ENCODE results near the gene LGALS4.
"Not testable (repeated sequence)": the region's sequence is repeated elsewhere in the genome, so short reads cannot be mapped to it uniquely, and the experiment has no call there.

Gene LGALS4

GRCh38 chr19:38819231-38819920 is 6.6 kb upstream of the LGALS4 start:
- TF ChIP-seq POLR2A (IDR thresholded peaks at IDR 0.05; ENCODE audit: low read length) (no peak), GATA1 (IDR thresholded peaks at IDR 0.05; ENCODE audit: low read depth, low read length) (no peak)
- DNase-seq = no peak

DNA sequence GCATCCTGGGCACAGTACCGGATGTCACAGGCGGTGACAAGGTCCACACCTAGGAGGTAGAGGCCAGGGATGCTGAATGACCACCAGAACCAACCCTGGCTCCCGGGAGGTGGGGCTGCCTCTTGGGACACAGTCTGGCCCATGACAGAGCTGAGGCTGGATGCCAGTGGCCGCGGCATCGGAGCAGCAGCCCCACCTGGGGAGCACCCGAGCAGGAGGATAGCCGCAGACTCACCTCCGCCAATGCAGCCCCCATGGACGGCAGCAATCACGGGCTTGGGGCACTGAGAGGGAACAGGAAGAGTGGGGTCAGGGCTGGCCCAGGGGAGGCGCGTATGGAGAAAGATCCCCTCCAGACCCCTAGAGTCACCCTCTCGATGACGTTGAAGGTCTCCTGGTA is 4.3 kb upstream of the LGALS4 start:
- TF ChIP-seq GATA1 (IDR thresholded peaks at IDR 0.05; ENCODE audit: low read depth, low read length) = no peak
- no peak for TF ChIP-seq POLR2A (IDR thresholded peaks at IDR 0.05; ENCODE audit: low read length)
- DNase-seq = no peak

DNA sequence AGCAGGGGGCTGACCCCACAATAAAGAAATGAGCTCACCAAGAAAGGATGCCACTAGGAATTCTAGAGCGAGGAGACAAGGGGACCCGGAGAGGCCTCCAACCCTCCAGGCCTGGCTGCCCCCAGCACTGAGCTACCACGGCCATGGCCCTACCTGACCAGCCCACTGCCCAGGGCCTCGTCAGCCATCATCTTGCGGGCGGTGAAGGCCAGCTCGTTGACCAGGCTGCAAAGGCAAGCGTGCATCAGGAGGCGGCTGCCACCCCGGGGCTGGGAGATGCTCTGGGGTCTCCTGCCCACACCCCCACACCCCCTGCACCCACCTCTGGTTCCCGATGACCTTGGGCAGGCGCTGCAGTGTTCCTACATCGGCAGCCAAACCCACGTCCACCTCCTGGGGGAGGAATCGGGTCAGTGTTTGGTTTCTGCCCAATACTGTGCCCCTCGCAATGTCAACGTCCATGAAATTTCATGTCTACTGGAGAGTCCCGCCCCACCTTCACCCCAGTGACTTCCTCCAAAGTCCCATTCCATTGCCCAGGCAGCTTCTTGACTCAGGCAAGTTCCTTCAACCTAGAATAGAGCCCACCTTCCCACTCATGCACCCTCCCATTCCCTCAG is 3.5 kb upstream of the LGALS4 start:
- no peak for TF ChIP-seq POLR2A (IDR thresholded peaks at IDR 0.05; ENCODE audit: low read length)
- TF ChIP-seq GATA1 (IDR thresholded peaks at IDR 0.05; ENCODE audit: low read depth, low read length) = no peak
- DNase-seq = no peak

DNA sequence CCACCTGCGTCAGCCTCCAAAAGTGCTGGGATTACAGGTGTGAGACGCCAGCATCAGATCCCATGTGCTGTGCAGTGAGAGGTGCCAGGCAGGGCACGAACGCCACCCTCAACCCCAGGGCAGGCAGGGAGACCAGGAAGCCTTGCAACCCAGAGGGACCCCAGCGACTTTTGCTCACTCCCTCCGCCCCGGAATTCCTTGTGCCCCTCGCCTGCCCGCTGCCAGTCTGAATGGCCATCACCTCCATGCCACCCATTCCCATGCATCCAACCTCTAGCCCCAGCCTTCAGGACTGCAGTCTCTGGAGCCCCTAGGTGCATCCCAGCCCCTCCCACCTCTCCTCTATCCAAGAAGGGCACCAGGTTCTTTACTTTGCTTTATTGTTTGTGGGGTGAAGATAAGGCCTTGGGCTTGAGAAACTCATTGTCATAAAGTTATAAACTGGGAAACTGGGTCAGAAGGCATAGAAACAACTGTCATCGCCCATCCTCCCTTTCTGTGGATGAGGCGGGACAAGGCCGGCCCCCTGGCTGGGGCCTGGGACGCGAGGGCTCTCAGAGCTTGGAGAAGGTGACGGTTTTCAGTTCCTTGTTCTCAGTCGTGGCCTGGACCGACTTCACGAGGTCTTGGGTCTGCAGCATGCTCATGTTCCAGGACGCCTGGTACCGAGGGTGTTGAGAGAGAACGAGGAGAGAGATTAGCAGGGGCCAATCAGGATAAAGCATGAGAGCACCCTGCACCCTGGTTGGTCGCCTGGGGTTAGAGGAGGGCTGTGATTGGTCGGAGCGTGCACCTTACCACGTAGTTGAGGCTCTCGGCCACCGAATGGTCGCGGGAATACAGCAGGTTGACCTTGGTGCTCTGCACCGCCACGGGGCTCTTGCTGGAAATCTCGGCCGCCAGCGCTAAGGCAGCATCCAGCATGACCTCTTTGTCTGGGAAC is 2.6 kb upstream of the LGALS4 start:
- no peak for DNase-seq
- no peak for TF ChIP-seq POLR2A (IDR thresholded peaks at IDR 0.05; ENCODE audit: low read length)

GRCh38 chr19:38813932-38814331 is 1.2 kb upstream of the LGALS4 start:
- not testable (repeated sequence) for DNase-seq

DNA sequence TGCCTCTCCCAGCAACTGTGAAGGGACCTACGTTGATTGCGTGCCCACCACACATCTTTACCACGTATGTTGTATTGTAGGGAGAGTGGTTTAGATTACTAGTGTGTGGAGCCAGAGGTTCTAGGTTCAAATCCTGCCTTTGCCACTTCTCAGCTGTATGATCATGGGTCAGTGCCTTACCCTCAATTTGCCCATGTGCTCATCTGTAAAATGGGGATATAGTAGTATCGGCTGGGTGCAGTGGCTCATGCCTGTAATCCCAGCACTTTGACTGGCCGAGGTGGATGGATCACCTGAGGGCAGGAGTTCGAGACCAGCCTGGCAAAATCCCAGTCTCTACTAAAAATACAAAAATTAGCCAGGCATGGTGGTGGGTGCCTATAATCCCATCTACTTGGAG is 578 bp upstream of the LGALS4 start:
- no peak for DNase-seq
- TF ChIP-seq GATA1 (IDR thresholded peaks at IDR 0.05; ENCODE audit: low read depth, low read length) = no peak
- TF ChIP-seq POLR2A (IDR thresholded peaks at IDR 0.05; ENCODE audit: low read length) = no peak

GRCh38 chr19:38812009-38812840 is 520 bp downstream of the LGALS4 start:
- no peak for DNase-seq
- TF ChIP-seq GATA1 (IDR thresholded peaks at IDR 0.05; ENCODE audit: low read depth, low read length) = no peak
- no peak for TF ChIP-seq POLR2A (IDR thresholded peaks at IDR 0.05; ENCODE audit: low read length)

DNA sequence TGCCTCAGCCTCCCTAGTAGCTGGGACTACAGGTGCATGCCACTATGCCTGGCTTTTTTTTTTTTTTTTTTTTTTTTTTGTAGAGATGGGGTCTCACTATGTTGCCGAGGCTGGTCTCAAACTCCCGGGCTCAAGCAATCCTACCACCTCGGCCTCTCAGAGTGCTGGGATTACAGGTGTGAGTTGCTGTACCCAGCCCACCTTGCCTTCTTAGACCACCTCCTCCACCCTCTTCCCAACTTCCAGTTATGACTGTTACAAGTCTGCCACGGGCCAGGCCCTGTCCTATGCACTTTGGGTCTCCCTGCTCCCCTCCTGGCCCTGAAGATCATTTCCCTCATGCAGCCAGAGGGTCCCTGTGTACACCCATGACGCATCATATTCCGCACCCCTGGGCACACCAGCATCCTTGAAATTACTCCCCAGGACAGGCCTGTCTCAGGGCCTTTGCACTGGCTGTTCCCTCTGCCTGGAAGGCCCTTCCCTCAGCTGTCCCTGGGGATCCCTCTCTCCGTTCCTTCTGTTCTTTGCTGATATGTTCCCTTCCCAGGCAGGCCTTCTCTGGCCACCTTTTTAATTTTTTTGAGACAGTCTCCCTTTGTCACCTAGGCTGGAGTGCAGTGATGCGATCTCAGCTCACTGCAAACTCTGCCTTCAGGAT is 3.0 kb downstream of the LGALS4 start:
- no peak for TF ChIP-seq GATA1 (IDR thresholded peaks at IDR 0.05; ENCODE audit: low read depth, low read length)
- no peak for TF ChIP-seq POLR2A (IDR thresholded peaks at IDR 0.05; ENCODE audit: low read length)
- no peak for DNase-seq

DNA sequence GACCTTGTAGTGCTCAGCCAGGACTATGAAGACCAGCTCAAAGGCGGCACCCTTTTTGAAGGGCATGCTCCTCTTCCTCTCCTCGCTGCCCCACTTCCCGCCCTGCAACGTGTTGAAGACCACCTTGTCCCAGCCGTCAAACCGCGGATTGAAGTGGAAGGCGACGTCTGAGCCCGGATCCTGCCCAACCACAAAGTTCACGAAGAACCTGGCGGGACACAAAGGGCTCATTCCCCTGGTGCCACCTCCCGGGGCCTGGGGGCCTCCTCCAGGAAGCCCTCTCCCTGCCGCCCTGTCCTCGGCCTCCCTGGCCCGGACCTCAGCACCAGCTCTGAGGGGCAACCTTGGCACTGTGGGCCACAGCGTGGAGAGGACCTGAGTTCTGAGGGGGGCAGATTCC is 4.0 kb downstream of the LGALS4 start:
- no peak for DNase-seq
- TF ChIP-seq GATA1 (IDR thresholded peaks at IDR 0.05; ENCODE audit: low read depth, low read length) = no peak
- no peak for TF ChIP-seq POLR2A (IDR thresholded peaks at IDR 0.05; ENCODE audit: low read length)

DNA sequence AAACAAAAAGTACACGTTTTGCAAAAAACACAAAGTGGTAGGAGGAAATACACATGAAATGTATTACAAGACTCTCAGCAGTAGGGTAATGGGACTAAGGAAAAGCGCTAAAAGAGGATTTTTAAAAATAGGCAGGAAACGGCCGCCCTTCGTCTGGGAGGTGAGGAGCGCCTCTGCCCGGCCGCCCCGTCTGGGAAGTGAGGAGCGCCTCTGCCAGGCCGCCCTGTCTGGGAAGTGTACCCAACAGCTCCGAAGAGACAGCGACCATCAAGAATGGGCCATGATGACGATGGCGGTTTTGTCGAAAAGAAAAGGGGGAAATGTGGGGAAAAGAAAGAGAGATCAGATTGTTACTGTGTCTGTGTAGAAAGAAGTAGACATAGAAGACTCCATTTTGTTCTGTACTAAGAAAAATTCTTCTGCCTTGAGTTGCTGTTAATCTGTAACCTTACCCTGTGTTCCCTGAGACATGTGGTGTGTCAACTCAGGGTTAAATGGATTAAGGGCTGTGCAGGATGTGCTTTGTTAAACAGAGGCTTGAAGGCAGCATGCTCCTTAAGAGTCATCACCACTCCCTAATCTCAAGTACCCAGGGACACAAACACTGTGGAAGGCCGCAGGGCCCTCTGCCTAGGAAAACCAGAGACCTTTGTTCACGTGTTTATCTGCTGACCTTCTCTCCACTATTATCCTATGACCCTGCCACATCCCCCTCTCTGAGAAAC is 5.2 kb downstream of the LGALS4 start:
- not testable (repeated sequence) for DNase-seq

GRCh38 chr19:38806371-38806770 is 6.4 kb downstream of the LGALS4 start:
- no peak for DNase-seq
- TF ChIP-seq POLR2A (IDR thresholded peaks at IDR 0.05; ENCODE audit: low read length) = no peak
- no peak for TF ChIP-seq GATA1 (IDR thresholded peaks at IDR 0.05; ENCODE audit: low read depth, low read length)

- TF ChIP-seq GATA1 (IDR thresholded peaks at IDR 0.05; ENCODE audit: low read depth, low read length) (no peak), POLR2A (IDR thresholded peaks at IDR 0.05; ENCODE audit: low read length) (no peak)
- DNase-seq = no peak
Observed at GRCh38 chr19:38805180-38805579, 7.6 kb downstream of the LGALS4 start.

DNA sequence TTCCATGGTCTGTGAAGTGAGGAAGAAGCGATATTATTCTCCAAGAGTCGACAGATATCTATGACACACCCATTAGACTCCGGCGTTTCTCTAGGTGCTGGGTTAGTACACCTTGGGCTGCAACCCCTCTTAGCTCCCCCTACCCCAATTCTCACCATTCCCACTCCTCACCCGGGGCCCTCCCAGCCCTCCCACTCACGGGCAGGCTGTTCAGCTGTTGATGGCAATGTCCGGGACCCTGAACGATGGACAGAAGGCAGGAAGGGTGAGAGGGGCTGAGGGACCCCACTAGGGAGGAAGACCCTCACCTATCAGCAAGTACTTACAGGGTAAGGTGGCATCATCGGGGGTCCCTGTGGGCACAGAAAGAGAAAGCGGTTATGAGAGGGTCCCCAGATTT is 9.2 kb downstream of the LGALS4 start:
- TF ChIP-seq GATA1 (IDR thresholded peaks at IDR 0.05; ENCODE audit: low read depth, low read length) = no peak
- no peak for DNase-seq
